ENCODE results near the gene AATK. TPM values are rescaled to one million over a fixed set of nuclear protein-coding genes. Genes with fewer than 3 reads are reported as not detected.
A peak's percentile ranks its signal among the peaks of the same experiment; 100 is the strongest.

Gene AATK
- total and polyA plus RNA-seq, 2 of the 13 experiments (the other 11 are each of a cell fraction or from before 2014, with no cell fraction given): 2.9 to 8.4 TPM

DNA sequence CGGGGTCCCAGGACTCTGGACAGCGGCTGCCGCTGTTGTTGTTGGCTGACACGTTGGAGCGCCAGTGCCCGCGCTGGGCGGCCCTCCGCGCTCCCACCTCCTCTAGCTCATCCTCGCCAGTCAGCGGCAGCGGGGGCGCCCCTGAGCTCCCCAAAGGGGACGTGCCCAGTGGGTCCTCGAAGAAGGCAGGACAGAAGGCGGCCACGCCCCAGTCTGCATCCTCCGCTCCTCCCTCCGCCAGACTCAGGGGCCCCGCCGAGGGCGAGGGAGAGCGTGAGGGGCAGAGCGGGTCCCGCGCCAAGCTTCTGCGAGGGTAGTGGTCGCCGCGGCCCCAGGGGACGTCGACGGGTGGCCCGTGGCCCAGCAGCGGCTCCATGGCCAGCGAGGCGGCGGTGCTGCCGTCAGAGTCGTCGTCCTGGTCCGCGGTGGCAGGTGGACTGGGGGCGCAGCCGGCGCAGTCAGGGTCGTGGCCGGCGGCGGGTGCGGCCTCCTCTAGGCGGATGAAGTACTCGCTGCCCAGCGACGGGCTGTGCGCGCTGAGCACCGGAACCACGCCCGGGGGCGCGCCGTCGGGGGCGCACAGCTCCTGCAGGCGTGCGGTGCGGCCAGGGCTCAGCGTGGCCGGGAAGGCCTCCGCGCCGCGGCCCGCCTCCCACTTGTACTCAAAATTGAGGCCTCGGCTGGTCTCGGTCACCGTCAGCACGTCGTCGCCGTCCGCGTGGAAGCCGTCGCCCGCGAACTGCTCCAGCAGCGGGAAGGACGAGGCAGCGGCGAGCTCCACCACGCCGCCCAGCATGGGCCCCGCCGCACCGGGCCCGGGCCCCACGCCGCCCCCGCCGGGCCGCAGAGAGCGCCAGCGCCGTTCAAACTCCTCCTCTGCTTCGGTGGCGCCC is 43.9 kb downstream of the AATK start (continued):
- TF ChIP-seq, protein P1, sequence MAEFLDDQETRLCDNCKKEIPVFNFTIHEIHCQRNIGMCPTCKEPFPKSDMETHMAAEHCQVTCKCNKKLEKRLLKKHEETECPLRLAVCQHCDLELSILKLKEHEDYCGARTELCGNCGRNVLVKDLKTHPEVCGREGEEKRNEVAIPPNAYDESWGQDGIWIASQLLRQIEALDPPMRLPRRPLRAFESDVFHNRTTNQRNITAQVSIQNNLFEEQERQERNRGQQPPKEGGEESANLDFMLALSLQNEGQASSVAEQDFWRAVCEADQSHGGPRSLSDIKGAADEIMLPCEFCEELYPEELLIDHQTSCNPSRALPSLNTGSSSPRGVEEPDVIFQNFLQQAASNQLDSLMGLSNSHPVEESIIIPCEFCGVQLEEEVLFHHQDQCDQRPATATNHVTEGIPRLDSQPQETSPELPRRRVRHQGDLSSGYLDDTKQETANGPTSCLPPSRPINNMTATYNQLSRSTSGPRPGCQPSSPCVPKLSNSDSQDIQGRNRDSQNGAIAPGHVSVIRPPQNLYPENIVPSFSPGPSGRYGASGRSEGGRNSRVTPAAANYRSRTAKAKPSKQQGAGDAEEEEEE (CRISPR knock-in tag; IDR thresholded peaks at IDR 0.05; ENCODE audit: borderline replicate concordance): no peak
- no peak for TF ChIP-seq RXRB (CRISPR knock-in tag; IDR thresholded peaks at IDR 0.05; ENCODE audit: borderline replicate concordance)

DNA sequence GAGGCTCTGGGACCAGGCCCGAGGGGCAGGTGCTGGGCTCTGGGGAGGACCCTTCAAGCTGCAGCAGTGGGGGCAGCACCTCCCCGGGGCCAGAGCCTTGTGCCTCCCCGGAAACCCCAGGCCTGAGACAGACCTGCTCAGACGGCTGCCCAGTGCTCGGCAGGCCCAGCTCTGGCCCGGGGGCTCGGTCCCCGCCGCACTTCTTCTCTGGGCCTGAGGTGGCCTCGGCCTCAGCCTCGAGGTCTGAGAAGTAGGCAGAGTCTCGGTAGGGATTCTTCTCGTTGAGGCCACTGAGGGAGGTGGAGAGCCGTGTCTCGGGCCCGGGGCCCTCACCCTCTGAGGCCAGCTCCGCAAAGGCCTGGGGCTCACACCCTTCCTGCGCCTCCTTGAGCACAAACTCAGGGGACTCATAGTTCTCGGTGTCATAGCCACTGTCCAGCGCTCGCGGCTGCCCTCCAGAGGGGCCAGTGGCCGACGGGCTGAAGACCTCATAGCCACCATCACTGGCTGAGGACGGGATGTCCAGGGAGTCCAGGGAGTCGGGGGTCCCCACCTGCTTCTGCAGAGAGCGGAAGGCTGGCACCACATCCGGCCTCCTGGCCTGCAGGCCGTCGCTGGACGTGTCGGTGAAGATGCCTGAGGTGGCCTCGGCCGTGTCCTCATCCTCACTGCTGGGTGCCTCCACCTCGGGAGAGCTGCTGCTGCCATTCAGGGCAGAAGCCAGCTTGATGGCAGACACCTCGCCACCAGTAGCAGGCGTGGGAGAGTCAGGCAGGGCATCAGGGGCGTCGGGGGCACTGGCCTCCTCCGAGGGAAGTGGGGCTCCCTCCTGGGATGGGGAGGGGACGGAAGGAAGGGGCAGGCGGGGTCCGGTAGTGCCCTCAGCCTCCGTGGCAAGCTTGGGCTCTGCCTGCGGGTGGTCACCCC is 45.1 kb downstream of the AATK start:
- no TSS peak for BruUV-seq (replicated peaks)
- ATAC-seq: peak; percentile 9
- H3K27me3 ChIP-seq (ENCODE audit: control insufficient read depth in 1 of 2, insufficient read depth in 2 of 2, low read length in 2 of 2): no peaks in the 10 kb centered on the region
- H2AFZ ChIP-seq (ENCODE audit: low read length): no peak overlapping the region
- no peak overlapping the region for H3K4me3 ChIP-seq (replicated peaks in 1 of 3; ENCODE audit: insufficient read depth in 1 of 3, low read depth in 2 of 3, low read length in 3 of 3)
- H3K36me3 ChIP-seq (replicated peaks in 1 of 2; ENCODE audit: control insufficient read depth in 1 of 2, insufficient read depth in 2 of 2, low read length in 2 of 2): no peaks in the 10 kb centered on the region; a peak in 1 of 5 replicates
- H4K20me1 ChIP-seq (ENCODE audit: insufficient read depth, low read length): no peaks in the 10 kb centered on the region
- CTCF ChIA-PET (ENCODE audit: low intra/inter-chr PET ratio, low total read pairs): no interaction called here
- DNase-seq (ENCODE audit: low spot score): no peak
- POLR2A ChIA-PET: no interaction called here
- no peak overlapping the region for H3K27ac ChIP-seq (ENCODE audit: extremely low read length, insufficient read depth, low read length)
- H3K9me3 ChIP-seq (ENCODE audit: low read length): no peaks in the 10 kb centered on the region
- no peaks in the 10 kb centered on the region for H3K4me1 ChIP-seq (ENCODE audit: insufficient read depth, low read length)
- intact Hi-C loops (cut with micrococcal nuclease; ENCODE audit: unreplicated experiment): no loop called here
- in situ Hi-C loops (cut with HindIII; ENCODE audit: extremely low pct_ligation_motif_present, low pct_unique_long_range_greater_than_20kb): no loop called here
- FAIRE-seq: no peak
- H3K4me2 ChIP-seq (ENCODE audit: low read depth, low read length): no peak overlapping the region
- WGBS (ENCODE audit: low lambda C conversion rate): 89% methylated on average over 26 of the region's 45 CpGs
- H3K79me2 ChIP-seq (ENCODE audit: insufficient read depth, low read length): no peaks in the 10 kb centered on the region
- no peak overlapping the region for H3K9ac ChIP-seq (ENCODE audit: insufficient read depth, low read depth, low read length)
- no peak for TF ChIP-seq REL (CRISPR knock-in tag; conservative IDR thresholded peaks at IDR 0.05)
- no peak for TF ChIP-seq ELF1 (CRISPR knock-in tag; IDR thresholded peaks at IDR 0.05)
- TF ChIP-seq, protein P2, sequence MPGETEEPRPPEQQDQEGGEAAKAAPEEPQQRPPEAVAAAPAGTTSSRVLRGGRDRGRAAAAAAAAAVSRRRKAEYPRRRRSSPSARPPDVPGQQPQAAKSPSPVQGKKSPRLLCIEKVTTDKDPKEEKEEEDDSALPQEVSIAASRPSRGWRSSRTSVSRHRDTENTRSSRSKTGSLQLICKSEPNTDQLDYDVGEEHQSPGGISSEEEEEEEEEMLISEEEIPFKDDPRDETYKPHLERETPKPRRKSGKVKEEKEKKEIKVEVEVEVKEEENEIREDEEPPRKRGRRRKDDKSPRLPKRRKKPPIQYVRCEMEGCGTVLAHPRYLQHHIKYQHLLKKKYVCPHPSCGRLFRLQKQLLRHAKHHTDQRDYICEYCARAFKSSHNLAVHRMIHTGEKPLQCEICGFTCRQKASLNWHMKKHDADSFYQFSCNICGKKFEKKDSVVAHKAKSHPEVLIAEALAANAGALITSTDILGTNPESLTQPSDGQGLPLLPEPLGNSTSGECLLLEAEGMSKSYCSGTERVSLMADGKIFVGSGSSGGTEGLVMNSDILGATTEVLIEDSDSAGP (CRISPR knock-in tag; IDR thresholded peaks at IDR 0.05; ENCODE audit: borderline replicate concordance): 0 out of 2 replicates have a peak, but pooled peaks have one; percentile 45
- no peak; the same call in 1 of the 2 replicates for TF ChIP-seq ZBTB38 (CRISPR knock-in tag; IDR thresholded peaks at IDR 0.05)
- TF ChIP-seq, protein P3, sequence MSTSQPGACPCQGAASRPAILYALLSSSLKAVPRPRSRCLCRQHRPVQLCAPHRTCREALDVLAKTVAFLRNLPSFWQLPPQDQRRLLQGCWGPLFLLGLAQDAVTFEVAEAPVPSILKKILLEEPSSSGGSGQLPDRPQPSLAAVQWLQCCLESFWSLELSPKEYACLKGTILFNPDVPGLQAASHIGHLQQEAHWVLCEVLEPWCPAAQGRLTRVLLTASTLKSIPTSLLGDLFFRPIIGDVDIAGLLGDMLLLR (CRISPR knock-in tag; IDR thresholded peaks at IDR 0.05): no peak
- TF ChIP-seq, protein P4, sequence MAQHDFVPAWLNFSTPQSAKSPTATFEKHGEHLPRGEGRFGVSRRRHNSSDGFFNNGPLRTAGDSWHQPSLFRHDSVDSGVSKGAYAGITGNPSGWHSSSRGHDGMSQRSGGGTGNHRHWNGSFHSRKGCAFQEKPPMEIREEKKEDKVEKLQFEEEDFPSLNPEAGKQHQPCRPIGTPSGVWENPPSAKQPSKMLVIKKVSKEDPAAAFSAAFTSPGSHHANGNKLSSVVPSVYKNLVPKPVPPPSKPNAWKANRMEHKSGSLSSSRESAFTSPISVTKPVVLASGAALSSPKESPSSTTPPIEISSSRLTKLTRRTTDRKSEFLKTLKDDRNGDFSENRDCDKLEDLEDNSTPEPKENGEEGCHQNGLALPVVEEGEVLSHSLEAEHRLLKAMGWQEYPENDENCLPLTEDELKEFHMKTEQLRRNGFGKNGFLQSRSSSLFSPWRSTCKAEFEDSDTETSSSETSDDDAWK (CRISPR knock-in tag; IDR thresholded peaks at IDR 0.05): no peak
- TF ChIP-seq, protein P5, sequence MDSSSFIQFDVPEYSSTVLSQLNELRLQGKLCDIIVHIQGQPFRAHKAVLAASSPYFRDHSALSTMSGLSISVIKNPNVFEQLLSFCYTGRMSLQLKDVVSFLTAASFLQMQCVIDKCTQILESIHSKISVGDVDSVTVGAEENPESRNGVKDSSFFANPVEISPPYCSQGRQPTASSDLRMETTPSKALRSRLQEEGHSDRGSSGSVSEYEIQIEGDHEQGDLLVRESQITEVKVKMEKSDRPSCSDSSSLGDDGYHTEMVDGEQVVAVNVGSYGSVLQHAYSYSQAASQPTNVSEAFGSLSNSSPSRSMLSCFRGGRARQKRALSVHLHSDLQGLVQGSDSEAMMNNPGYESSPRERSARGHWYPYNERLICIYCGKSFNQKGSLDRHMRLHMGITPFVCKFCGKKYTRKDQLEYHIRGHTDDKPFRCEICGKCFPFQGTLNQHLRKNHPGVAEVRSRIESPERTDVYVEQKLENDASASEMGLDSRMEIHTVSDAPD (CRISPR knock-in tag; IDR thresholded peaks at IDR 0.05): no peak
- TF ChIP-seq RAD21 (CRISPR knock-in tag; IDR thresholded peaks at IDR 0.05): no peak
- no peak for TF ChIP-seq ISX (CRISPR knock-in tag; conservative IDR thresholded peaks at IDR 0.05)
- TF ChIP-seq SUZ12 (IDR thresholded peaks at IDR 0.05; ENCODE audit: low read depth, low read length): no peak

Measured in HepG2 (cell line).